ENCODE measurements around the gene KRT15. TPM values are rescaled to one million over a fixed set of nuclear protein-coding genes. Genes with fewer than 3 reads are reported as not detected.

Gene KRT15
- total and polyA plus RNA-seq, 2 of the 8 experiments (the other 6 are each of a cell fraction or from before 2014, with no cell fraction given): 0.11 to 0.13 TPM

DNA sequence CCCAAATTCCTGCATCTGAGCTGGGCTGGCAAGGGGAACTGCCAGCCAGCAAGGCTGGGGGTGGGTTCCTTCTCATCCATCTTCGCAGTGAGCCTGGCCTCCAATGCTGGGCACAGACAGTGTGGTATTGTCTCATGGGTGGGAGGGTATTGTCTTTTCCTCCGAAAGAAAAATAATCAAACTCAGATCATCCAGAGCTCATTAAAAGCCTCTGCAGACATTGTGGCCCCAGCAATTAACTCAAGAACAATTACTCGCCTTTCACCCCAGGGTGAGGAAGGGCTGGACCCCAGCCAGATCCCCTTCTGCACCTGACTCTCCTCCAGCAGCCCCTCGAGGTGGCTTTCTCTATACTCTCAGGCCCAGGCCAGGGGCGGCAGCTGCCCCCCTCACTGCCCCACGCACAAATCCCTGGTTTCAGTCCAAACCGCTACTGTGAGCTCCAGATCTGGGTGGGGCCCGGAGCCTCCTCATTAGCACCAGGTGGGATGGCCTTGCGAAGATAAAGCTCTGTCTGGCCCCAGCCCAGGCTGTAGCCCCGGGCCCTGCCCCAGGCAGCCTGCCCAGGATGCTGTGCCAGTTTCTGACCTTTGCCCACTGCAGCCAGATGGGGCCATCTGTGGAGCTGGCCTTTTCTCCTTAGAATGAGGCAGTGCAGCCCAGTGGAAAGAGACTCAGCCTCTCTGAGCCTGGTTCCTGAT lies 2.3 kb upstream of the KRT15 start:
- no peak overlapping the region for H4K91ac ChIP-seq (replicated peaks; ENCODE audit: insufficient read length, low read length)
- 0 out of 2 replicates have a peak overlapping the region, but pooled peaks have one; percentile 46 for H2BK15ac ChIP-seq (ENCODE audit: low read length)
- H4K5ac ChIP-seq (ENCODE audit: insufficient read length, low read depth, low read length): no peak overlapping the region
- peaks cover 12 to 31% (median 19%) of the 10 kb centered on the region in 4 experiments for H3K36me3 ChIP-seq (ENCODE audit: control insufficient read depth in 2 of 4, insufficient read depth in 4 of 4, low read length in 3 of 4)
- no peak overlapping the region for H3K56ac ChIP-seq (replicated peaks; ENCODE audit: insufficient read length, low read depth, low read length)
- H3K18ac ChIP-seq (ENCODE audit: extremely low read depth, low read length): peak overlapping the region; percentile 71; the same call in 1 of the 2 replicates
- TF ChIP-seq RXRA (IDR thresholded peaks at IDR 0.05; ENCODE audit: insufficient read depth, low read depth, low read length): no peak
- no peak for TF ChIP-seq BACH1 (IDR thresholded peaks at IDR 0.05; ENCODE audit: low read length)
- no peak for TF ChIP-seq GTF2F1 (IDR thresholded peaks at IDR 0.05; ENCODE audit: borderline replicate concordance, low read depth, low read length)
- no peak for TF ChIP-seq SIX5 (IDR thresholded peaks at IDR 0.05; ENCODE audit: low read depth, low read length)
- TF ChIP-seq RBBP5 (IDR thresholded peaks at IDR 0.05; ENCODE audit: borderline replicate concordance, low read depth, low read length): no peak
- no peak for TF ChIP-seq HDAC2 (IDR thresholded peaks at IDR 0.05; ENCODE audit: borderline replicate concordance in 1 of 2, low read depth in 2 of 2, low read length in 2 of 2)
- no peak for TF ChIP-seq FOSL1 (IDR thresholded peaks at IDR 0.05; ENCODE audit: insufficient read depth, low read depth, low read length)
- H2BK20ac ChIP-seq (ENCODE audit: low read length): no peak overlapping the region
- no peak overlapping the region for H2AFZ ChIP-seq (ENCODE audit: low read length)
- FAIRE-seq: no peak
- no peaks in the 10 kb centered on the region for H3K27me3 ChIP-seq (replicated peaks in 1 of 4; ENCODE audit: control insufficient read depth in 3 of 4, extremely low read depth in 1 of 4, insufficient read depth in 3 of 4, low read length in 3 of 4)
- H4K20me1 ChIP-seq (replicated peaks in 1 of 2; ENCODE audit: control insufficient read depth in 1 of 2, insufficient read depth in 2 of 2, low read length in 2 of 2): peaks cover 3 to 8% of the 10 kb centered on the region in 2 experiments
- WGBS, 2 experiments (ENCODE audit: extremely low coverage in 1 of 2, insufficient coverage in 1 of 2, insufficient read length in 1 of 2, insufficient replicate concordance in 2 of 2, low coverage in 1 of 2, low lambda C conversion rate in 2 of 2, missing lambda C conversion rate in 1 of 2): 88% methylated on average over 10 of the region's 10 CpGs; no CpG with 5 or more reads in 1 of the 2 experiments
- H2BK12ac ChIP-seq (ENCODE audit: low read depth, low read length): 0 out of 2 replicates have a peak overlapping the region, but pooled peaks have one; percentile 50
- no peaks in the 10 kb centered on the region; the same call in 1 of the 2 replicates for H3K23me2 ChIP-seq (ENCODE audit: low read depth, low read length)
- H3K4me2 ChIP-seq (ENCODE audit: insufficient read depth in 1 of 2, low read depth in 2 of 2, low read length in 2 of 2): no peak overlapping the region
- H3K9me3 ChIP-seq (ENCODE audit: insufficient read depth in 2 of 2, low read depth in 1 of 2, low read length in 1 of 2): no peaks in the 10 kb centered on the region
- H2BK5ac ChIP-seq (ENCODE audit: low read depth, low read length): 0 out of 2 replicates have a peak overlapping the region, but pooled peaks have one; percentile 35
- H3K79me2 ChIP-seq (ENCODE audit: control insufficient read depth in 1 of 2, insufficient read depth in 2 of 2, low read length in 2 of 2): no peaks in the 10 kb centered on the region
- H3K27ac ChIP-seq (ENCODE audit: low read depth, low read length): no peak overlapping the region
- no peak overlapping the region for H2AK5ac ChIP-seq (ENCODE audit: low read depth, low read length)
- H3K14ac ChIP-seq (ENCODE audit: insufficient read length): no peak overlapping the region
- H3K4me3 ChIP-seq (ENCODE audit: extremely low read depth in 1 of 4, insufficient read depth in 2 of 4, low read depth in 3 of 4, low read length in 4 of 4): no peak overlapping the region
- peaks cover 2% of the 10 kb centered on the region; the same call in 1 of the 2 replicates for H3K79me1 ChIP-seq (ENCODE audit: low read depth, low read length)
- peaks cover 0 to 16% (median 10%) of the 10 kb centered on the region in 4 experiments; a peak in 6 of 7 replicates for H3K4me1 ChIP-seq (replicated peaks in 1 of 4; ENCODE audit: control insufficient read depth in 3 of 4, insufficient read depth in 4 of 4, low read length in 3 of 4)
- H4K8ac ChIP-seq (ENCODE audit: extremely low read depth, insufficient read depth, low read length): no peak overlapping the region
- ChIA-PET CTCF (ENCODE audit: partially characterized antibody) (interaction anchor here (0.6 to 2.3 kb wide), 12 partner anchors 12 to 612 kb away, joined by 3 to 9 read pairs (median 4); partner anchors contain the start of gene KRT9), POLR2A (ENCODE audit: partially characterized antibody) (interaction anchor here (0.8 to 11.0 kb wide), 8 partner anchors 8 to 145 kb away, joined by 3 to 293 read pairs (median 6); partner anchors contain the start of genes KRT19 and KRT35)
- no peak overlapping the region for H3K23ac ChIP-seq (ENCODE audit: insufficient read length)
- no peak for DNase-seq (ENCODE audit: low read depth in 1 of 2, low spot score in 2 of 2)
- H3K4ac ChIP-seq (replicated peaks; ENCODE audit: insufficient read length, low read depth, low read length): peak overlapping the region; percentile 16
- H2BK120ac ChIP-seq (replicated peaks; ENCODE audit: low read depth, low read length): no peak overlapping the region
- no peak overlapping the region for H3K9ac ChIP-seq (replicated peaks in 1 of 4; ENCODE audit: extremely low read depth in 1 of 4, low read depth in 3 of 4, low read length in 3 of 4)
